GM12878 (cell line): ENCODE measurements around the gene MMD. TPM values are rescaled to one million over a fixed set of nuclear protein-coding genes. Genes with fewer than 3 reads are reported as not detected.

Experiments
- BACH1 ChIP-seq: fragments of 450-650 bp; IDR thresholded peaks from 2 replicates; pipeline ENCODE4 v1.6.1; 2017; ENCODE audit warnings: mild to moderate bottlenecking, borderline replicate concordance
- BCL11A ChIP-seq: IDR thresholded peaks from 2 replicates; pipeline ENCODE4 v1.6.1; 2011; ENCODE audit warnings: low read depth, low read length
- CBFB ChIP-seq: IDR thresholded peaks from 2 replicates; pipeline ENCODE4 v1.6.1; 2016; ENCODE audit warnings: antibody characterized with exemption, low read depth
- IKZF2 ChIP-seq, 2 experiments: fragments of 450-650 bp; IDR thresholded peaks; 2 replicates each; pipeline ENCODE4 v1.6.1; 2017; ENCODE audit warnings: mild to moderate bottlenecking in 2 of 2, moderate library complexity in 2 of 2
- JUNB ChIP-seq: IDR thresholded peaks from 2 replicates; pipeline ENCODE4 v1.6.1; 2016; ENCODE audit warnings: antibody characterized with exemption, mild to moderate bottlenecking
- KDM1A ChIP-seq: fragments of 200-600 bp; sonication (generic); IDR thresholded peaks from 2 replicates; pipeline ENCODE4 v1.6.1; 2016; ENCODE audit warnings: borderline replicate concordance
- MXI1 ChIP-seq: fragments of 150-350 bp; IDR thresholded peaks from 2 replicates; pipeline ENCODE4 v1.6.1; 2011; ENCODE audit warnings: low read depth, mild to moderate bottlenecking, inconsistent platforms, low read length, improper control_type of control experiment
- RAD21 ChIP-seq: IDR thresholded peaks from 2 replicates; pipeline ENCODE4 v1.6.1; 2011; ENCODE audit warnings: mild to moderate bottlenecking, low read depth, low read length, moderate library complexity; ENCODE audit not compliant: insufficient read depth
- RCOR1 ChIP-seq: conservative IDR thresholded peaks from 2 replicates; pipeline ENCODE4 v1.6.1; 2012; ENCODE audit warnings: low read depth, low read length, improper control_type of control experiment
- RUNX3 ChIP-seq: IDR thresholded peaks from 2 replicates; pipeline ENCODE4 v1.6.1; 2012; ENCODE audit warnings: low read length, inconsistent platforms
- SMARCA5 ChIP-seq: fragments of 450-650 bp; IDR thresholded peaks from 2 replicates; pipeline ENCODE4 v1.6.1; 2017; ENCODE audit warnings: mild to moderate bottlenecking
- ZNF384 ChIP-seq: IDR thresholded peaks from 2 replicates; pipeline ENCODE4 v1.6.1; 2012; ENCODE audit warnings: low read depth, mild to moderate bottlenecking, low read length, improper control_type of control experiment, borderline replicate concordance
- polyA plus RNA-seq, 11 experiments: library from polyadenylated mRNA; depleted of rRNA in 4 of 11; unstranded in 6 of 11; stranded (reverse) in 5 of 11; fragments of >200 nt; fragmentation: Nextera tagmentation in 4 of 11; fragmentation: Illumina TruSeq in 1 of 11; extraction: Ambion mirVana in 4 of 11; extraction: Trizol in 1 of 11; gene quantifications; 1 replicate in 1 of 11; 2 replicates in 10 of 11; pipeline versions ENCODE4 v1.2.1 to v1.2.3, GENCODE V29; 2011 to 2016; ENCODE audit warnings: inconsistent platforms in 2 of 11, missing spikeins in 2 of 11, low read depth in 1 of 11
- total RNA-seq, 4 experiments: library from RNA; depleted of rRNA in 3 of 4; stranded (reverse); fragments of >200 nt in 3 of 4; fragmentation: Illumina TruSeq in 1 of 4; extraction: Trizol in 1 of 4; gene quantifications; 2 replicates each; pipeline versions ENCODE4 v1.2.1 to v1.2.3, GENCODE V29; 2013 to 2021
- TF ChIP-seq, protein P1 (sequence below), 3 experiments: IDR thresholded peaks in 2 of 3; conservative IDR thresholded peaks in 1 of 3; 2 replicates each; pipeline ENCODE4 v1.5.1; 2011; ENCODE audit warnings: low read depth in 3 of 3, low read length in 3 of 3, mild to moderate bottlenecking in 3 of 3, control low read depth in 2 of 3, moderate library complexity in 2 of 3, inconsistent platforms in 1 of 3, mixed read lengths in 1 of 3; ENCODE audit not compliant: control insufficient read depth in 2 of 3, insufficient read depth in 1 of 3; ENCODE audit errors: extremely low read depth in 1 of 3
- TF ChIP-seq, protein P2 (sequence below): IDR thresholded peaks from 2 replicates; pipeline ENCODE4 v1.6.1; 2012; ENCODE audit warnings: low read depth, low read length, improper control_type of control experiment
- TF ChIP-seq, protein P3 (sequence below): IDR thresholded peaks from 2 replicates; pipeline ENCODE4 v1.6.1; 2011; ENCODE audit warnings: mild to moderate bottlenecking, low read depth, low read length, moderate library complexity; ENCODE audit not compliant: insufficient replicate concordance
- TF ChIP-seq, protein P4 (sequence below): fragments of 450-650 bp; conservative IDR thresholded peaks from 2 replicates; pipeline ENCODE4 v1.6.1; 2017; ENCODE audit warnings: mild to moderate bottlenecking, moderate library complexity
- TF ChIP-seq, protein P5 (sequence below): fragments of 150-350 bp; IDR thresholded peaks from 2 replicates; pipeline ENCODE4 v1.6.1; 2014; ENCODE audit warnings: mild to moderate bottlenecking, low read depth, low read length
- TF ChIP-seq, protein P6 (sequence below): fragments of 450-650 bp; IDR thresholded peaks from 2 replicates; pipeline ENCODE4 v1.6.1; 2017; ENCODE audit warnings: mild to moderate bottlenecking, moderate library complexity

The MMD gene
- total and polyA plus RNA-seq, 10 of the 15 experiments (the other 5 are each of a cell fraction or from before 2014, with no cell fraction given): 8.0 to 46.7 (median 22.3) TPM

DNA sequence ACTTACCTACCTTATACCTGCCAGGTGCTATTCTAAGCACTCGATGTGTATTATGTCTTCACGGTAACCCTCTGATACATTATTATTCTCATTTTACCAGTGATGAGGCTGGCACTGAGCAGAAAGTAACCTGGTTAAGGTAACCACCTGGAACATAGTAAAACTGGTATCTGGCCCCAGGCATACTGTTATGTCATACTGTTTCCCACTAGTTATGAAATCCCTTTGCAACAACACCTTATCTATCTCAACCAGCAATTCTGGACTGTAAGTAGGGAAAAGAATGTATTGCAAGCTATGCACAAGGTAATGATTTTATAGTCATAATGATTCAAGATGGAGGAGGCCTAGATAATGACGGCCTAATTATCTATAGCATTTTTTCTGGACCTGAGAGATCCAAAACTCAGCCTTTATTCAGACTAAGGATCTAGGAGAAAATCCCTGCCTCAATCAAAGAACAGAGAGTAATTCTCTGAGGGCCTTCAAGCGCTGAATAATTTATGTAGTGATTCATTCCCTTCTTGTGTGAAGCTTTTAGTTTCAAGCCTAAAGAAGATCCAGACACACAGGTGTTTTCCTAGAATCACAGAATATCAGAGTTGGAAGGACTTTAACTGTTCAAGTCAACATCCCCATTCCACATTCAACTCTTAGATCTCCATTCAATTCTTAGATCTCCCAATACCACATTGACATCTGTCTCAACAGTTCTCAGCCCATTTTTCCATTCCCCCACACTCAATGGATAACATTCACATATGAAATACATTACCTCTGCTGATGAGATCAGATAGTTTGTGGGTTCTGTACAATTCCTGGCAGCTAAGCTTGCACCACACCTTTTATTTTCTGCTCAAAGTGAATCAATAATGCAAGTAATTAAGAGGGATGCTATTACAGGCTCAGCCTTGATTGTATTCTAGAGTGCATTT, 14.9 kb upstream of the MMD start (continued):
- TF ChIP-seq, protein P1, sequence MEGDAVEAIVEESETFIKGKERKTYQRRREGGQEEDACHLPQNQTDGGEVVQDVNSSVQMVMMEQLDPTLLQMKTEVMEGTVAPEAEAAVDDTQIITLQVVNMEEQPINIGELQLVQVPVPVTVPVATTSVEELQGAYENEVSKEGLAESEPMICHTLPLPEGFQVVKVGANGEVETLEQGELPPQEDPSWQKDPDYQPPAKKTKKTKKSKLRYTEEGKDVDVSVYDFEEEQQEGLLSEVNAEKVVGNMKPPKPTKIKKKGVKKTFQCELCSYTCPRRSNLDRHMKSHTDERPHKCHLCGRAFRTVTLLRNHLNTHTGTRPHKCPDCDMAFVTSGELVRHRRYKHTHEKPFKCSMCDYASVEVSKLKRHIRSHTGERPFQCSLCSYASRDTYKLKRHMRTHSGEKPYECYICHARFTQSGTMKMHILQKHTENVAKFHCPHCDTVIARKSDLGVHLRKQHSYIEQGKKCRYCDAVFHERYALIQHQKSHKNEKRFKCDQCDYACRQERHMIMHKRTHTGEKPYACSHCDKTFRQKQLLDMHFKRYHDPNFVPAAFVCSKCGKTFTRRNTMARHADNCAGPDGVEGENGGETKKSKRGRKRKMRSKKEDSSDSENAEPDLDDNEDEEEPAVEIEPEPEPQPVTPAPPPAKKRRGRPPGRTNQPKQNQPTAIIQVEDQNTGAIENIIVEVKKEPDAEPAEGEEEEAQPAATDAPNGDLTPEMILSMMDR (IDR thresholded peaks at IDR 0.05 in 2 of 3, conservative IDR thresholded peaks at IDR 0.05 in 1 of 3; ENCODE audit: control insufficient read depth in 2 of 3, extremely low read depth in 1 of 3, insufficient read depth in 1 of 3, low read depth in 3 of 3, low read length in 3 of 3): no peak
- TF ChIP-seq ZNF384: no peak
- 0 out of 2 replicates have a peak, but pooled peaks have one; percentile 46 for TF ChIP-seq RCOR1
- TF ChIP-seq RUNX3: no peak
- peak; percentile 36; the same call in 1 of the 2 replicates for TF ChIP-seq CBFB
- TF ChIP-seq KDM1A: no peak
- TF ChIP-seq, protein P2, sequence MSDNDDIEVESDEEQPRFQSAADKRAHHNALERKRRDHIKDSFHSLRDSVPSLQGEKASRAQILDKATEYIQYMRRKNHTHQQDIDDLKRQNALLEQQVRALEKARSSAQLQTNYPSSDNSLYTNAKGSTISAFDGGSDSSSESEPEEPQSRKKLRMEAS: no peak
- no peak for TF ChIP-seq IKZF2 (IDR thresholded peaks at IDR 0.05)
- no peak for TF ChIP-seq BACH1
- TF ChIP-seq SMARCA5: peak; percentile 74
- 0 out of 2 replicates have a peak, but pooled peaks have one; percentile 2 for TF ChIP-seq BCL11A
- TF ChIP-seq, protein P3, sequence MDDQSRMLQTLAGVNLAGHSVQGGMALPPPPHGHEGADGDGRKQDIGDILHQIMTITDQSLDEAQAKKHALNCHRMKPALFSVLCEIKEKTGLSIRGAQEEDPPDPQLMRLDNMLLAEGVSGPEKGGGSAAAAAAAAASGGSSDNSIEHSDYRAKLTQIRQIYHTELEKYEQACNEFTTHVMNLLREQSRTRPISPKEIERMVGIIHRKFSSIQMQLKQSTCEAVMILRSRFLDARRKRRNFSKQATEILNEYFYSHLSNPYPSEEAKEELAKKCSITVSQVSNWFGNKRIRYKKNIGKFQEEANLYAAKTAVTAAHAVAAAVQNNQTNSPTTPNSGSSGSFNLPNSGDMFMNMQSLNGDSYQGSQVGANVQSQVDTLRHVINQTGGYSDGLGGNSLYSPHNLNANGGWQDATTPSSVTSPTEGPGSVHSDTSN: no peak
- TF ChIP-seq, protein P4, sequence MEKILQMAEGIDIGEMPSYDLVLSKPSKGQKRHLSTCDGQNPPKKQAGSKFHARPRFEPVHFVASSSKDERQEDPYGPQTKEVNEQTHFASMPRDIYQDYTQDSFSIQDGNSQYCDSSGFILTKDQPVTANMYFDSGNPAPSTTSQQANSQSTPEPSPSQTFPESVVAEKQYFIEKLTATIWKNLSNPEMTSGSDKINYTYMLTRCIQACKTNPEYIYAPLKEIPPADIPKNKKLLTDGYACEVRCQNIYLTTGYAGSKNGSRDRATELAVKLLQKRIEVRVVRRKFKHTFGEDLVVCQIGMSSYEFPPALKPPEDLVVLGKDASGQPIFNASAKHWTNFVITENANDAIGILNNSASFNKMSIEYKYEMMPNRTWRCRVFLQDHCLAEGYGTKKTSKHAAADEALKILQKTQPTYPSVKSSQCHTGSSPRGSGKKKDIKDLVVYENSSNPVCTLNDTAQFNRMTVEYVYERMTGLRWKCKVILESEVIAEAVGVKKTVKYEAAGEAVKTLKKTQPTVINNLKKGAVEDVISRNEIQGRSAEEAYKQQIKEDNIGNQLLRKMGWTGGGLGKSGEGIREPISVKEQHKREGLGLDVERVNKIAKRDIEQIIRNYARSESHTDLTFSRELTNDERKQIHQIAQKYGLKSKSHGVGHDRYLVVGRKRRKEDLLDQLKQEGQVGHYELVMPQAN: no peak
- no peak for TF ChIP-seq MXI1
- TF ChIP-seq, protein P5, sequence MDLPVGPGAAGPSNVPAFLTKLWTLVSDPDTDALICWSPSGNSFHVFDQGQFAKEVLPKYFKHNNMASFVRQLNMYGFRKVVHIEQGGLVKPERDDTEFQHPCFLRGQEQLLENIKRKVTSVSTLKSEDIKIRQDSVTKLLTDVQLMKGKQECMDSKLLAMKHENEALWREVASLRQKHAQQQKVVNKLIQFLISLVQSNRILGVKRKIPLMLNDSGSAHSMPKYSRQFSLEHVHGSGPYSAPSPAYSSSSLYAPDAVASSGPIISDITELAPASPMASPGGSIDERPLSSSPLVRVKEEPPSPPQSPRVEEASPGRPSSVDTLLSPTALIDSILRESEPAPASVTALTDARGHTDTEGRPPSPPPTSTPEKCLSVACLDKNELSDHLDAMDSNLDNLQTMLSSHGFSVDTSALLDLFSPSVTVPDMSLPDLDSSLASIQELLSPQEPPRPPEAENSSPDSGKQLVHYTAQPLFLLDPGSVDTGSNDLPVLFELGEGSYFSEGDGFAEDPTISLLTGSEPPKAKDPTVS: no peak
- peak; percentile 76 for TF ChIP-seq JUNB
- TF ChIP-seq RAD21: no peak
- TF ChIP-seq, protein P6, sequence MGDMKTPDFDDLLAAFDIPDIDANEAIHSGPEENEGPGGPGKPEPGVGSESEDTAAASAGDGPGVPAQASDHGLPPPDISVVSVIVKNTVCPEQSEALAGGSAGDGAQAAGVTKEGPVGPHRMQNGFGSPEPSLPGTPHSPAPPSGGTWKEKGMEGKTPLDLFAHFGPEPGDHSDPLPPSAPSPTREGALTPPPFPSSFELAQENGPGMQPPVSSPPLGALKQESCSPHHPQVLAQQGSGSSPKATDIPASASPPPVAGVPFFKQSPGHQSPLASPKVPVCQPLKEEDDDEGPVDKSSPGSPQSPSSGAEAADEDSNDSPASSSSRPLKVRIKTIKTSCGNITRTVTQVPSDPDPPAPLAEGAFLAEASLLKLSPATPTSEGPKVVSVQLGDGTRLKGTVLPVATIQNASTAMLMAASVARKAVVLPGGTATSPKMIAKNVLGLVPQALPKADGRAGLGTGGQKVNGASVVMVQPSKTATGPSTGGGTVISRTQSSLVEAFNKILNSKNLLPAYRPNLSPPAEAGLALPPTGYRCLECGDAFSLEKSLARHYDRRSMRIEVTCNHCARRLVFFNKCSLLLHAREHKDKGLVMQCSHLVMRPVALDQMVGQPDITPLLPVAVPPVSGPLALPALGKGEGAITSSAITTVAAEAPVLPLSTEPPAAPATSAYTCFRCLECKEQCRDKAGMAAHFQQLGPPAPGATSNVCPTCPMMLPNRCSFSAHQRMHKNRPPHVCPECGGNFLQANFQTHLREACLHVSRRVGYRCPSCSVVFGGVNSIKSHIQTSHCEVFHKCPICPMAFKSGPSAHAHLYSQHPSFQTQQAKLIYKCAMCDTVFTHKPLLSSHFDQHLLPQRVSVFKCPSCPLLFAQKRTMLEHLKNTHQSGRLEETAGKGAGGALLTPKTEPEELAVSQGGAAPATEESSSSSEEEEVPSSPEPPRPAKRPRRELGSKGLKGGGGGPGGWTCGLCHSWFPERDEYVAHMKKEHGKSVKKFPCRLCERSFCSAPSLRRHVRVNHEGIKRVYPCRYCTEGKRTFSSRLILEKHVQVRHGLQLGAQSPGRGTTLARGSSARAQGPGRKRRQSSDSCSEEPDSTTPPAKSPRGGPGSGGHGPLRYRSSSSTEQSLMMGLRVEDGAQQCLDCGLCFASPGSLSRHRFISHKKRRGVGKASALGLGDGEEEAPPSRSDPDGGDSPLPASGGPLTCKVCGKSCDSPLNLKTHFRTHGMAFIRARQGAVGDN: peak; percentile 49
